ENCODE data around the gene SENP1.

DNA sequence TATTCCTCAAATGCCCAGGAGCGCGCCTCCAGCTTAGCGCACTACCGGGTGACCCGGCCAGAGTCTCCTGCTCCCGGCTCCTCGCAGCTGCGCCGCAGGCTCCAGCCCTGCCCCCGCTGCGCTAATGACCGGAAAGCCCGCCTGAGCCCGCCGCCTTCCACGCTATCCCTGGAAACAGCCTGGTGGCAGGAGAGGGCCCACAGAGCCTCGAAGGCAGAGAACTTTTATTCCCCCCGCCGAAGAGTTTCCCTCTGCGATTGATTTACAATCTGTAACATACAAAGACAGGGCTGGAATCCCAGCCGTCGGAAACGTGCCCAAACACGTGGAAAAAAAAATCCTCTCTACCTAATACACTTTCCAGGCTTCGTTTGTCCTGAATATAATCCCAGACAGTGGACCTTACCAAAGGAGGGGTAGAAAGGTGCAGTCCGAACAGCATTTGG, 103.1 kb downstream of the SENP1 start:
- TF ChIP-seq, protein P1, sequence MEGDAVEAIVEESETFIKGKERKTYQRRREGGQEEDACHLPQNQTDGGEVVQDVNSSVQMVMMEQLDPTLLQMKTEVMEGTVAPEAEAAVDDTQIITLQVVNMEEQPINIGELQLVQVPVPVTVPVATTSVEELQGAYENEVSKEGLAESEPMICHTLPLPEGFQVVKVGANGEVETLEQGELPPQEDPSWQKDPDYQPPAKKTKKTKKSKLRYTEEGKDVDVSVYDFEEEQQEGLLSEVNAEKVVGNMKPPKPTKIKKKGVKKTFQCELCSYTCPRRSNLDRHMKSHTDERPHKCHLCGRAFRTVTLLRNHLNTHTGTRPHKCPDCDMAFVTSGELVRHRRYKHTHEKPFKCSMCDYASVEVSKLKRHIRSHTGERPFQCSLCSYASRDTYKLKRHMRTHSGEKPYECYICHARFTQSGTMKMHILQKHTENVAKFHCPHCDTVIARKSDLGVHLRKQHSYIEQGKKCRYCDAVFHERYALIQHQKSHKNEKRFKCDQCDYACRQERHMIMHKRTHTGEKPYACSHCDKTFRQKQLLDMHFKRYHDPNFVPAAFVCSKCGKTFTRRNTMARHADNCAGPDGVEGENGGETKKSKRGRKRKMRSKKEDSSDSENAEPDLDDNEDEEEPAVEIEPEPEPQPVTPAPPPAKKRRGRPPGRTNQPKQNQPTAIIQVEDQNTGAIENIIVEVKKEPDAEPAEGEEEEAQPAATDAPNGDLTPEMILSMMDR (IDR thresholded peaks at IDR 0.05): no peak
- no peak for TF ChIP-seq POLR2A (IDR thresholded peaks at IDR 0.05)

Data from ovary (tissue), 3 donors.